ENCODE data around the gene TRIM40.

GRCh38 chr6:30103872-30104179, 32.1 kb upstream of the TRIM40 start:
- TF ChIP-seq CTCF (IDR thresholded peaks at IDR 0.05) = no peak
- no peak for TF ChIP-seq REST (IDR thresholded peaks at IDR 0.05; ENCODE audit: insufficient read depth in 1 of 2, low read depth in 2 of 2, low read length in 1 of 2)
- no peak for TF ChIP-seq POLR2AphosphoS5 (IDR thresholded peaks at IDR 0.05; ENCODE audit: low read depth, low read length)
- TF ChIP-seq TCF7L2 (IDR thresholded peaks at IDR 0.05; ENCODE audit: low read depth, low read length) = no peak
- no peak for TF ChIP-seq SIN3A (IDR thresholded peaks at IDR 0.05; ENCODE audit: borderline replicate concordance, insufficient read depth, low read depth, low read length)

Measured in Panc1 (cell line).